NCI-H446 treated with DMSO at 0.1 percent for 48 hours (cell line): ENCODE results near the gene TAC3.
"Not testable (repeated sequence)": the region's sequence is repeated elsewhere in the genome, so short reads cannot be mapped to it uniquely, and the experiment has no call there.

Experiments used
- DNase-seq: peaks from one replicate; lab custom pipeline; 2025; lab: John Stamatoyannopoulos, UW

The TAC3 gene

GRCh38 chr12:57037264-57037663 lies 20.9 kb upstream of the TAC3 start:
- DNase-seq = no peak

- DNase-seq = no peak
Observed at GRCh38 chr12:57033431-57033830, 17.1 kb upstream of the TAC3 start.

- no peak for DNase-seq
Observed at GRCh38 chr12:57031789-57032188, 15.5 kb upstream of the TAC3 start.

GRCh38 chr12:57031138-57031725 lies 14.9 kb upstream of the TAC3 start:
- DNase-seq = peak; percentile 4

- DNase-seq = no peak
Observed at GRCh38 chr12:57029457-57029856, 13.1 kb upstream of the TAC3 start.

- DNase-seq = no peak
Observed at GRCh38 chr12:57027805-57028153, 11.4 kb upstream of the TAC3 start.

- DNase-seq = no peak
Observed at GRCh38 chr12:57027011-57027804, 10.9 kb upstream of the TAC3 start.

- no peak for DNase-seq
Observed at GRCh38 chr12:57025196-57025595, 8.9 kb upstream of the TAC3 start.

- not testable (repeated sequence) for DNase-seq
Observed at GRCh38 chr12:57022324-57022723, 6.0 kb upstream of the TAC3 start.

GRCh38 chr12:57019983-57020719 lies 3.8 kb upstream of the TAC3 start:
- no peak for DNase-seq

- DNase-seq = no peak
Observed at GRCh38 chr12:57018906-57019305, 2.6 kb upstream of the TAC3 start.

GRCh38 chr12:57018353-57018752 lies 2.0 kb upstream of the TAC3 start:
- not testable (repeated sequence) for DNase-seq

GRCh38 chr12:57012600-57013465 lies 3.5 kb downstream of the TAC3 start:
- DNase-seq = no peak

- no peak for DNase-seq
Observed at GRCh38 chr12:57011438-57012424, 4.6 kb downstream of the TAC3 start.

GRCh38 chr12:57010627-57011247 lies 5.6 kb downstream of the TAC3 start:
- DNase-seq = no peak

GRCh38 chr12:57009949-57010626 lies 6.2 kb downstream of the TAC3 start:
- no peak for DNase-seq

GRCh38 chr12:57008178-57008577 lies 8.2 kb downstream of the TAC3 start:
- DNase-seq = peak; percentile 51

GRCh38 chr12:57006809-57007475 lies 9.4 kb downstream of the TAC3 start:
- no peak for DNase-seq
